Nephron (organoid): Measurements from ENCODE around the gene RUVBL1.

Experiments used
- H3K27ac Mint-ChIP-seq, 3 experiments: 2 replicates each; pipeline ENCODE4 v1.8.0; 2020; ENCODE audit warnings: mixed read lengths in 3 of 3, mild to moderate bottlenecking in 2 of 3, moderate library complexity in 1 of 3
- H3K27me3 Mint-ChIP-seq: 2 replicates; pipeline ENCODE4 v1.8.0; 2021; ENCODE audit warnings: low read depth, mild to moderate bottlenecking, moderate library complexity, mixed read lengths
- H3K36me3 Mint-ChIP-seq: 2 replicates; pipeline ENCODE4 v1.8.0; 2020; ENCODE audit warnings: low read depth, mixed read lengths
- H3K4me1 Mint-ChIP-seq: 2 replicates; pipeline ENCODE4 v1.8.0; 2020; ENCODE audit warnings: mixed read lengths
- H3K4me3 Mint-ChIP-seq, 3 experiments: 2 replicates each; pipeline ENCODE4 v1.8.0; 2020; ENCODE audit warnings: mild to moderate bottlenecking in 3 of 3, mixed read lengths in 3 of 3, moderate library complexity in 2 of 3
- H3K9me3 Mint-ChIP-seq: 2 replicates; pipeline ENCODE4 v1.8.0; 2020; ENCODE audit warnings: mixed read lengths
- TF ChIP-seq, protein P1 (sequence below), 3 experiments: fragments of 200-600 bp; sonication (generic); IDR thresholded peaks; one replicate each; pipeline ENCODE4 v1.5.0; 2021; ENCODE audit warnings: antibody characterized with exemption in 3 of 3; ENCODE audit not compliant: unreplicated experiment in 3 of 3

Gene RUVBL1

DNA sequence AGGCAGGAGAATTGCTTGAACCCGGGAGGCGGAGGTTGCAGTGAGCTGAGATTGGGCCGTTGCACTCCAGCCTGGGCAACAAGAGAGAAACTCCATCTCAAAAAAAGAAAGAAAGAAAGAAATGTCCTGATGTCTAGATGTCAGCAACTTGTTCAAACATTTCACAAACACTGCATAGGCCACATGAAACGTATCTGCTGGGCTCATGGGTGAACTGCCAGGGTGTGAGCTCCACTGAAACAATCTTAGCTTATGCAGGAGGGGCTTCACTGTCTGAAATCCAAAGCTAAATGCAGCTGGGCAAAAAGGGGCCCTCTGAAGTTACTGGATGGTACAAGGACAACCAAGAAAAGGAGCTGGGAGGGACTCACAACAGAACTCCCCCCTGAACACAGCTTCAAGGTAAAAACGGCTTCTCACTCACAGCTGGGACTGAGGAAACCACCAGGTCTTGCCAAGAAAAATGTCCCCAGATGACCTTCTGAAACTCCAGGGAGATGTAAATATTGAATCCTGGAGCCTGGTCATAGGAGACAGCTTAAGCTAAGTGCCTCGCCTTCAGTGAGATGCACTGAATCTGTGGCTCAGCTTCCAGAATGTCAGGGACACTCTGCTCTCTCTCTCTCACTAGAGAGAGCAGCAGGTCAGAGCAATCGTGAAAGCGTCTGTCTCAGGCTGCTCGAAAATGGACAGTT lies 39.5 kb downstream of the RUVBL1 start:
- peak overlapping the region in 2 of 3 experiments; percentile 2 to 80 for H3K27ac Mint-ChIP-seq
- H3K36me3 Mint-ChIP-seq, result peaks cover 62% of the 10 kb centered on the region
- H3K4me1 Mint-ChIP-seq, result peaks cover 7% of the 10 kb centered on the region
- H3K9me3 Mint-ChIP-seq, result no peaks in the 10 kb centered on the region
- peaks cover 7% of the 10 kb centered on the region for H3K27me3 Mint-ChIP-seq
- TF ChIP-seq, protein P1, sequence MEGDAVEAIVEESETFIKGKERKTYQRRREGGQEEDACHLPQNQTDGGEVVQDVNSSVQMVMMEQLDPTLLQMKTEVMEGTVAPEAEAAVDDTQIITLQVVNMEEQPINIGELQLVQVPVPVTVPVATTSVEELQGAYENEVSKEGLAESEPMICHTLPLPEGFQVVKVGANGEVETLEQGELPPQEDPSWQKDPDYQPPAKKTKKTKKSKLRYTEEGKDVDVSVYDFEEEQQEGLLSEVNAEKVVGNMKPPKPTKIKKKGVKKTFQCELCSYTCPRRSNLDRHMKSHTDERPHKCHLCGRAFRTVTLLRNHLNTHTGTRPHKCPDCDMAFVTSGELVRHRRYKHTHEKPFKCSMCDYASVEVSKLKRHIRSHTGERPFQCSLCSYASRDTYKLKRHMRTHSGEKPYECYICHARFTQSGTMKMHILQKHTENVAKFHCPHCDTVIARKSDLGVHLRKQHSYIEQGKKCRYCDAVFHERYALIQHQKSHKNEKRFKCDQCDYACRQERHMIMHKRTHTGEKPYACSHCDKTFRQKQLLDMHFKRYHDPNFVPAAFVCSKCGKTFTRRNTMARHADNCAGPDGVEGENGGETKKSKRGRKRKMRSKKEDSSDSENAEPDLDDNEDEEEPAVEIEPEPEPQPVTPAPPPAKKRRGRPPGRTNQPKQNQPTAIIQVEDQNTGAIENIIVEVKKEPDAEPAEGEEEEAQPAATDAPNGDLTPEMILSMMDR (IDR thresholded peaks at IDR 0.05; ENCODE audit: unreplicated experiment in 3 of 3), result no peak
- H3K4me3 Mint-ChIP-seq, result no peak overlapping the region

DNA sequence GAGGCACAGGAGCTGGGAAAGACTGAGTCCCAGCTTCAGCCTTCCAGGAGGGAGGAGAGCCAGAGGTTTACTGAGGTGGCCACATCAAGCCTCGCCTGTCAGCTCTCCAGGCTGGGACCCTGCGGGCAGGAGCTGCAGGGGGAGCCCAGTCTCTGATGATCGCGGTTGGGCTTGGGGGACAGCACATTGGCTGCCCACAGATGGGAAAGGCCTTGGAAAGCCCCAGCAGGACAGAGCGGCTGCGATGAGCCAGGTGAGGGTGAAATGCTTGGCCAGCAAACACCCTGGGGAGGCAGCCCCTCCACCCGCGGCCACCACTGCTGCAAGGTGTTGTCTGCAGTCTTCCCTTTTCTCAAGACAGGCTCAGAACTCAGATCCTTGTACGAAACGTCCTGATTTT lies 40.2 kb downstream of the RUVBL1 start:
- Mint-ChIP-seq H3K27me3 (peaks cover 14% of the 10 kb centered on the region), H3K27ac (peak overlapping the region in 2 of 3 experiments; percentile 61 to 80), H3K4me1 (peaks cover 7% of the 10 kb centered on the region), H3K36me3 (peaks cover 70% of the 10 kb centered on the region), H3K9me3 (no peaks in the 10 kb centered on the region), H3K4me3 (no peak overlapping the region)
- TF ChIP-seq, protein P1 (IDR thresholded peaks at IDR 0.05; ENCODE audit: unreplicated experiment in 3 of 3), result no peak

DNA sequence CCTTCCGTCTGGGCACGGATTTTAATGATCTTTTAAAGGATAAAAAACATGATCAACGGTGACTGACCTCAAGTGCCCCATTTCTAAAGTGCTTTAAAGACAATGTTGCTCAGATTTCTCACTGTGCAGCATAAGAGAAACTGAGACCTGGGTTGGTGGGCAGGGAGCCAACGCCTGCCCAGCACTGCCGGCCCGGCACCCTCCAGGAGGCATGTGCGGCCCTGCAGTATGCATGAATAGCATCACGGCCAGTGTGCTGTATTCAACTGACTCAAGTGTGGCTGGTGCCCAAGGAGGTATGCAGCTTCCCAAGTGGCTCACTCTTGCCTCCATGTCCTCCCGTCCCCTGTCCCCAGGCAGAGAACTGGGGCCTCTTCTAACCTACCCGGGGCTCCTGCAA lies 41.1 kb downstream of the RUVBL1 start:
- TF ChIP-seq, protein P1 (IDR thresholded peaks at IDR 0.05; ENCODE audit: unreplicated experiment in 3 of 3), result no peak
- Mint-ChIP-seq H3K27me3 (peaks cover 18% of the 10 kb centered on the region), H3K4me1 (peaks cover 7% of the 10 kb centered on the region), H3K36me3 (peaks cover 69% of the 10 kb centered on the region), H3K27ac (no peak overlapping the region), H3K9me3 (no peaks in the 10 kb centered on the region), H3K4me3 (no peak overlapping the region)

DNA sequence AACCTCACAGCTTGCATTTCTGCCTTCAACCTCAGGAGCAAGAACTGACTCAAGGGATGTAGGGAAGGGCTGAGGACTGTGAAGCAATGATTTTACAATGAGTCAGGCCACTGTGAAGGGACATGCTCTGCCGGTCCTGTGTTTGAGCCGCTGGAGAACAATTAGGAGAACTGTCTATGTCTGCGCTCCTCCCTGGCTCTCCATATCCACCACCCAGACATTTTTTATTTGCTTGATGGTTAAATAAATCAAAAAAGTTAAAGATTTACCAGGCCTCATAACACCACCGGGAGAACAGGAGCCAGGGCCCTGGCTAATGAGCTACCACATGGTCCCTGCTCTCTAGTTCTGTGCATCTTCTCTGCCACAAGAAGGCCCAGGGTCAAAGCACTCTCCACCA lies 41.8 kb downstream of the RUVBL1 start:
- H3K9me3 Mint-ChIP-seq, result no peaks in the 10 kb centered on the region
- H3K27me3 Mint-ChIP-seq, result peaks cover 18% of the 10 kb centered on the region
- peaks cover 63% of the 10 kb centered on the region for H3K36me3 Mint-ChIP-seq
- peaks cover 7% of the 10 kb centered on the region for H3K4me1 Mint-ChIP-seq
- TF ChIP-seq, protein P1 (IDR thresholded peaks at IDR 0.05; ENCODE audit: unreplicated experiment in 3 of 3), result no peak
- H3K4me3 Mint-ChIP-seq, result no peak overlapping the region
- no peak overlapping the region for H3K27ac Mint-ChIP-seq

DNA sequence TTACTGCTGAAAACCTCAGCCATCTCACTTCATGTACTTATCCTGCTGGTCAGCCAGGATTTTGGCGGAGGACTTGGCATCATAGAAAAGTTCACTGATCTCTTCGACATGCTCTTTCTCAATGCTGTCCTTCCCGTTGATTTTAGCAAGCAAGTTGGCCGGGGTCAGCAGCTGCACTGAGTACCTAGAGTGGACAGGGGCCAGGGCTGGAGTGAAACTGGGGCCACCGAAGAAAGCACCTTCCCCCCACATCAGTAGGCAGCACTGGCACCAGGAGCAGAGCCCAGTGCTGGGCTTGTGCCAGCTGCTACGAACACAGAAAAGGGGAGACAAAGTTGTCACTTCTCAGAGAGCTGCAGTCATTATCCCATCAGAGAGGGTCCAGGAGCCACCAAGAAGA lies 42.4 kb downstream of the RUVBL1 start:
- Mint-ChIP-seq H3K4me1 (peaks cover 7% of the 10 kb centered on the region), H3K9me3 (no peaks in the 10 kb centered on the region), H3K27ac (no peak overlapping the region), H3K27me3 (peaks cover 21% of the 10 kb centered on the region), H3K4me3 (no peak overlapping the region), H3K36me3 (peaks cover 57% of the 10 kb centered on the region)
- TF ChIP-seq, protein P1 (IDR thresholded peaks at IDR 0.05; ENCODE audit: unreplicated experiment in 3 of 3), result no peak
